Fibroblast of lung (primary cell): ENCODE measurements around the gene GPSM1.

Experiments used
- CTCF ChIP-seq, 2 donors: IDR thresholded peaks in 1 of 2; conservative IDR thresholded peaks in 1 of 2; 1 replicate in 1 of 2; 2 replicates in 1 of 2; pipeline ENCODE4 v1.5.1; 2011 to 2012; ENCODE audit warnings: low read length in 2 of 2, control low read depth in 1 of 2, inconsistent platforms in 1 of 2, low read depth in 1 of 2, mild to moderate bottlenecking in 1 of 2
- EZH2 ChIP-seq: IDR thresholded peaks from 2 replicates; pipeline ENCODE4 v1.5.1; 2012; ENCODE audit warnings: low read length, control low read depth, mild to moderate bottlenecking; ENCODE audit errors: missing control alignments

- TF ChIP-seq CTCF (conservative IDR thresholded peaks at IDR 0.05 in 1 of 2, IDR thresholded peaks at IDR 0.05 in 1 of 2; ENCODE audit: low read depth in 1 of 2, low read length in 2 of 2) (no peak), EZH2 (no peak)
Measured at GRCh38 chr9:136326061-136326760, 1.1 kb upstream of the GPSM1 start.
